Endodermal cell (in vitro differentiated cells): ENCODE measurements around the gene NUP153. TPM values are rescaled to one million over a fixed set of nuclear protein-coding genes. Genes with fewer than 3 reads are reported as not detected.

Source experiments
- DNase-seq: peaks from one replicate; pipeline ENCODE4 v3.0.0-alpha.2; 2017
- H3K27ac ChIP-seq: 2 replicates; pipeline ENCODE4 v1.5.1; 2013; ENCODE audit warnings: mild to moderate bottlenecking, low read depth, low read length, moderate library complexity
- H3K27me3 ChIP-seq: 2 replicates; pipeline ENCODE4 v1.6.1; 2013; ENCODE audit warnings: mild to moderate bottlenecking, low read length, moderate library complexity; ENCODE audit not compliant: insufficient read depth, control insufficient read depth, poor library complexity, severe bottlenecking
- H3K36me3 ChIP-seq: 2 replicates; pipeline ENCODE4 v1.7.0; 2013; ENCODE audit warnings: mild to moderate bottlenecking, low read length, moderate library complexity; ENCODE audit not compliant: control insufficient read depth, insufficient read depth
- H3K4me1 ChIP-seq: one replicate; pipeline ENCODE4 v1.7.0; 2013; ENCODE audit warnings: low read length; ENCODE audit not compliant: control insufficient read depth, insufficient read depth
- H3K4me3 ChIP-seq: 2 replicates; pipeline ENCODE4 v1.5.1; 2013; ENCODE audit warnings: mild to moderate bottlenecking, low read length, moderate library complexity
- H3K9ac ChIP-seq: 2 replicates; pipeline ENCODE4 v1.6.1; 2013; ENCODE audit warnings: mild to moderate bottlenecking, low read length, moderate library complexity; ENCODE audit not compliant: poor library complexity, severe bottlenecking; ENCODE audit errors: extremely low read depth
- H3K9me3 ChIP-seq: 2 replicates; pipeline ENCODE4 v1.6.1; 2013; ENCODE audit warnings: mild to moderate bottlenecking, low read length, moderate library complexity; ENCODE audit not compliant: control insufficient read depth
- H3K27ac Mint-ChIP-seq: 2 replicates; pipeline ENCODE4 v1.8.0; 2020; ENCODE audit warnings: mixed read lengths
- H3K27me3 Mint-ChIP-seq: 2 replicates; pipeline ENCODE4 v1.8.0; 2021; ENCODE audit warnings: mild to moderate bottlenecking, mixed read lengths; ENCODE audit not compliant: insufficient read depth
- H3K36me3 Mint-ChIP-seq: 2 replicates; pipeline ENCODE4 v1.8.0; 2020; ENCODE audit warnings: low read depth, mixed read lengths
- H3K4me1 Mint-ChIP-seq: 2 replicates; pipeline ENCODE4 v1.8.0; 2020; ENCODE audit warnings: mixed read lengths
- H3K4me3 Mint-ChIP-seq: 2 replicates; pipeline ENCODE4 v1.8.0; 2020; ENCODE audit warnings: mild to moderate bottlenecking, moderate library complexity, mixed read lengths
- H3K9me3 Mint-ChIP-seq: 2 replicates; pipeline ENCODE4 v1.8.0; 2020; ENCODE audit warnings: mild to moderate bottlenecking, mixed read lengths
- CTCF ChIP-seq: fragments of 200-600 bp; sonication (generic); conservative IDR thresholded peaks from 2 replicates; pipeline ENCODE4 v1.5.0; 2021; ENCODE audit warnings: antibody characterized with exemption, mild to moderate bottlenecking
- WGBS, 2 experiments: methylation state at CpG; one replicate each; pipeline versions ENCODE4 v1.1.5 to v1.1.7; 2013; ENCODE audit warnings: missing lambda C conversion rate in 2 of 2, mixed read lengths in 1 of 2; ENCODE audit not compliant: insufficient coverage in 1 of 2, insufficient read length in 1 of 2; 5-methylcytosine and 5-hydroxymethylcytosine counted together
- total RNA-seq, 2 donors: library from RNA; stranded (reverse); fragmentation: NEBNext Ultra II Directional in 1 of 2; extraction: Animal tissue kit (Norgen Biotek cat#: 25700) in 1 of 2; gene quantifications; 2 replicates in 1 of 2; 3 replicates in 1 of 2; pipeline ENCODE4 v1.2.1, GENCODE V29; 2021

Gene NUP153
- total RNA-seq, 2 donors from 2014 or later, result 58.9 to 69.6 TPM

DNA sequence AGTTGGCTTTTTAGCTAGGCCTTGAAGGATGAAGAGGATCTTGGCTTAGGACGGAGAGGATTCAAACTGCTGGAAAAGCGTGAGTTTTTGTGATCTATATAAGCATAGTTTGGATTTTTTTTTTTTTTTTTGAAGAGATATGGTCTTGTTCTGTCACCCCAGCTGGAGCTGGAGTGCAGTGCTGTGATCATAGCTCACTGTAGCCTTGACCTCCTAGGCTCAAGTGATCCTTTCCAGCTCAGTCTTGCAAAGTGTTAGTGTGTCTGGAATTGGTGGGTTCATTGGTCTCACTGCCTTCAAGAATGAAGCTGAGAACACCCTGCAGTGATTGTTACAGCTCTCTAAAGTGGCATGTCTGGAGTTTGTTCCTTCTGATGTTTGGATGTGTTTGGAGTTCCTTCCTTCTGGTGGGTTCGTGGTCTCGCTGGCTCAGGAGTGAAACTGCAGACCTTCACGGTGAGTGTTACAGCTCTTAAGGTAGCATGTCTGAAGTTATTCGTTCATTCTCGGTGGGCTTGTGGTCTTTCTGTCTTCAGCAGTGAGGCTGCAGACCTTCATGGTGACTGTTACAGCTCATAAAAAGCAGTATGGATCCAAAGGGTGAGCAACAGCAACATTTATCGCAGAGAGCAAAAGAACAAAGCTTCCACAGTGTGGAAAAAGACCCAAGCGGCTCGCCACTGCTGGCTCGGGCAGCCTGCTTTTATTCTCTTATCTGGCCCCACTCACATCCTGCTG is 37.5 kb upstream of the NUP153 start:
- Histone ChIP-seq H3K36me3 (no peaks in the 10 kb centered on the region), H3K9me3 (no peaks in the 10 kb centered on the region), H3K27me3 (no peaks in the 10 kb centered on the region), H3K4me3 (no peak overlapping the region), H3K9ac (no peak overlapping the region), H3K4me1 (no peaks in the 10 kb centered on the region), H3K27ac (no peak overlapping the region)
- 87 to 94% methylated on average over 8 to 11 of the region's 11 CpGs for WGBS, 2 experiments
- H3K27me3 Mint-ChIP-seq, result no peaks in the 10 kb centered on the region
- H3K36me3 Mint-ChIP-seq, result no peaks in the 10 kb centered on the region
- TF ChIP-seq CTCF, result no peak
- no peak overlapping the region for H3K27ac Mint-ChIP-seq
- no peak for DNase-seq
- H3K4me3 Mint-ChIP-seq, result no peak overlapping the region
- H3K9me3 Mint-ChIP-seq, result peaks cover 7% of the 10 kb centered on the region
- H3K4me1 Mint-ChIP-seq, result no peaks in the 10 kb centered on the region

GRCh38 chr6:17741507-17741906 is 34.8 kb upstream of the NUP153 start:
- Histone ChIP-seq H3K9ac (no peak overlapping the region), H3K27me3 (no peaks in the 10 kb centered on the region), H3K4me3 (no peak overlapping the region), H3K27ac (no peak overlapping the region), H3K9me3 (peaks cover 16% of the 10 kb centered on the region), H3K4me1 (no peaks in the 10 kb centered on the region), H3K36me3 (no peaks in the 10 kb centered on the region)
- 89 to 97% methylated on average over 7 to 8 of the region's 8 CpGs for WGBS, 2 experiments
- no peaks in the 10 kb centered on the region for H3K36me3 Mint-ChIP-seq
- no peak for TF ChIP-seq CTCF
- no peak overlapping the region for H3K27ac Mint-ChIP-seq
- no peaks in the 10 kb centered on the region for H3K27me3 Mint-ChIP-seq
- peaks cover 30% of the 10 kb centered on the region for H3K9me3 Mint-ChIP-seq
- no peak for DNase-seq
- no peaks in the 10 kb centered on the region for H3K4me1 Mint-ChIP-seq
- no peak overlapping the region for H3K4me3 Mint-ChIP-seq

DNA sequence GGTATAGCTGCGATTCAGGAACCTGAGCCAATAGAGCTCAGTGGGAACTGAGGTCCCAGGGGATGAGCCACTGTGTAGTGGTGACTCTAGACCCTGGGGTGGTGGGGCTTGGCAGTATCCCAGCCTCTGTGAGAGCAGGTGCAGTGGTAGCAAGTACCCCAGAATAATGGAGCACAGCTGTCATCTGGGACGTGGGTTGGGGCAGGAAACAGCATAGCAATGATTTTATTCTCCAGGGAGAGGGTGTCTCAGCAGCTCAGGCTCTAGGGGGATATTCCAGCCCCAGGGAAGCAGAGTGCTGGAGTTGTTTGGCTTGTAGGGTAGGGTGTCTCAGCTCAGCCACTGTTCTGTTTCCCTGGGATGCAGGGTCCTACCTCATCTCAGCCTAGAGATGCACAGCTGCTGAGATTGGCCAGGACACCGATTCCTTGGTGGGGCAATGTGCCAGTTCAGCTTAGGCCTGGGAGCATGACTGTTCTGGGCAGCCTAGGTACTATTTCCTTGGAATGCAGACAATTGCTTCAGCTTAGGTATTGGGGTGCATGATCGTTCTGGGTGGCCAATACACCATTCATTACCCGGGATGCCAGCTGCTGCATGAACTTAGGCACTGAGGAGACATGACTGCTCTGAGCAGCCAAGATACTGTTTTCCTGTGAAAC is 34.0 kb upstream of the NUP153 start:
- H3K4me1 Mint-ChIP-seq, result no peaks in the 10 kb centered on the region
- no peak overlapping the region for H3K4me3 ChIP-seq
- H3K27me3 ChIP-seq, result no peaks in the 10 kb centered on the region
- no peak overlapping the region for H3K9ac ChIP-seq
- whole genome bisulfite sequencing, 2 experiments, result 87 to 88% methylated on average over 5 of the region's 5 CpGs
- no peaks in the 10 kb centered on the region for H3K27me3 Mint-ChIP-seq
- H3K36me3 Mint-ChIP-seq, result no peaks in the 10 kb centered on the region
- H3K27ac Mint-ChIP-seq, result no peak overlapping the region
- DNase-seq, result no peak
- H3K4me1 ChIP-seq, result no peaks in the 10 kb centered on the region
- no peaks in the 10 kb centered on the region for H3K36me3 ChIP-seq
- no peak overlapping the region for H3K4me3 Mint-ChIP-seq
- TF ChIP-seq CTCF, result no peak
- peaks cover 19% of the 10 kb centered on the region for H3K9me3 ChIP-seq
- H3K27ac ChIP-seq, result no peak overlapping the region
- peaks cover 36% of the 10 kb centered on the region for H3K9me3 Mint-ChIP-seq
